Measurements from ENCODE around the gene FRMD4A.
"Not testable (repeated sequence)": the region's sequence is repeated elsewhere in the genome, so short reads cannot be mapped to it uniquely, and the experiment has no call there.

The FRMD4A gene

GRCh38 chr10:14137391-14137790, 193.3 kb downstream of the FRMD4A start:
- DNase-seq, result no peak

GRCh38 chr10:14135196-14135595, 195.5 kb downstream of the FRMD4A start:
- DNase-seq, result not testable (repeated sequence)

- no peak for DNase-seq
Measured at GRCh38 chr10:14134275-14134674, 196.4 kb downstream of the FRMD4A start.

- DNase-seq, result no peak
Measured at GRCh38 chr10:14131261-14131960, 199.3 kb downstream of the FRMD4A start.

GRCh38 chr10:14129770-14130169, 201.0 kb downstream of the FRMD4A start:
- DNase-seq, result no peak

- no peak for DNase-seq
Measured at GRCh38 chr10:14128519-14128918, 202.2 kb downstream of the FRMD4A start.

- no peak for DNase-seq
Measured at GRCh38 chr10:14126697-14127440, 203.9 kb downstream of the FRMD4A start.

GRCh38 chr10:14125564-14125963, 205.2 kb downstream of the FRMD4A start:
- DNase-seq, result no peak

- DNase-seq, result no peak
Measured at GRCh38 chr10:14124941-14125340, 205.8 kb downstream of the FRMD4A start.

GRCh38 chr10:14123139-14123538, 207.6 kb downstream of the FRMD4A start:
- DNase-seq, result no peak

- DNase-seq, result no peak
Measured at GRCh38 chr10:14120812-14121211, 209.9 kb downstream of the FRMD4A start.

GRCh38 chr10:14118953-14119352, 211.8 kb downstream of the FRMD4A start:
- DNase-seq, result no peak

GRCh38 chr10:14116837-14117236, 213.9 kb downstream of the FRMD4A start:
- DNase-seq, result no peak

GRCh38 chr10:14116021-14116420, 214.7 kb downstream of the FRMD4A start:
- no peak for DNase-seq

GRCh38 chr10:14114791-14115190, 215.9 kb downstream of the FRMD4A start:
- DNase-seq, result no peak

- DNase-seq, result no peak
Measured at GRCh38 chr10:14112056-14112455, 218.7 kb downstream of the FRMD4A start.

- peak in 1 of 2 experiments; percentile 3 for DNase-seq
Measured at GRCh38 chr10:14111208-14111607, 219.5 kb downstream of the FRMD4A start.

- DNase-seq, result no peak
Measured at GRCh38 chr10:14106828-14107227, 223.9 kb downstream of the FRMD4A start.

GRCh38 chr10:14102056-14102455, 228.7 kb downstream of the FRMD4A start:
- no peak for DNase-seq

- no peak for DNase-seq
Measured at GRCh38 chr10:14099885-14100284, 230.8 kb downstream of the FRMD4A start.

GRCh38 chr10:14093730-14094484, 236.8 kb downstream of the FRMD4A start:
- DNase-seq, result peak; percentile 32 to 50

GRCh38 chr10:14092799-14093198, 237.9 kb downstream of the FRMD4A start:
- DNase-seq, result no peak

- DNase-seq, result no peak
Measured at GRCh38 chr10:14089556-14090292, 241.0 kb downstream of the FRMD4A start.

All from NCI-H2081 (cell line).